Gastroesophageal sphincter (tissue), 3 donors: Measurements from ENCODE around the gene DST.

Source experiments
- POLR2A ChIP-seq, 2 donors: fragments of 450-650 bp; IDR thresholded peaks; one replicate each; pipeline ENCODE4 v1.6.1; 2017; ENCODE audit warnings: antibody characterized with exemption in 2 of 2, mild to moderate bottlenecking in 2 of 2, moderate library complexity in 1 of 2
- POLR2AphosphoS5 ChIP-seq: sonication (generic); formaldehyde crosslinking; IDR thresholded peaks from one replicate; pipeline ENCODE4 v1.6.1; 2017; ENCODE audit warnings: antibody characterized with exemption
- TF ChIP-seq, protein P1 (sequence below), 4 experiments: fragments of 200-600 bp in 2 of 4; fragments of 450-650 bp in 2 of 4; sonication (generic) in 1 of 4; IDR thresholded peaks; one replicate each; pipeline ENCODE4 v1.5.1; 2017 to 2019; ENCODE audit warnings: antibody characterized with exemption in 4 of 4, mild to moderate bottlenecking in 2 of 4, moderate library complexity in 2 of 4

DNA sequence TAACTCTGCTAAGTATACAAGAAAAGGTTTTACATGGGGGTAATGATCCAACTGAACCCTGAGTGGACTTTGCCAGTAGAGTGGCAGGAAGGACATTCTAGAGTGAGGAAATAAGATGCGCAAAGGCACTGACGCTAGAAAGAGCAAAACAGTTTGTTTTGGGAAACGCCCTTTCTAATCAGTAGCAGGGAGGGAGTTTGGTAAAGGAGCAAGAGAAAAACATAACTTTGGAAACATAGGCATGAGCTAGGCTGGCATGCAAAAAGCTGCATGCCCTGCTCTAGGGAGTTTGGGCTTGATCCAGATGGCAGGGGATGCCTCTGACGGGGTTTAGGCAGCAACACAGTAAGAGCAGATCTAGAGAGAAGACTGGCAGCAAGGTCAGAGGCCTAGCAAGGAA, 135.2 kb downstream of the DST start:
- TF ChIP-seq, protein P1, sequence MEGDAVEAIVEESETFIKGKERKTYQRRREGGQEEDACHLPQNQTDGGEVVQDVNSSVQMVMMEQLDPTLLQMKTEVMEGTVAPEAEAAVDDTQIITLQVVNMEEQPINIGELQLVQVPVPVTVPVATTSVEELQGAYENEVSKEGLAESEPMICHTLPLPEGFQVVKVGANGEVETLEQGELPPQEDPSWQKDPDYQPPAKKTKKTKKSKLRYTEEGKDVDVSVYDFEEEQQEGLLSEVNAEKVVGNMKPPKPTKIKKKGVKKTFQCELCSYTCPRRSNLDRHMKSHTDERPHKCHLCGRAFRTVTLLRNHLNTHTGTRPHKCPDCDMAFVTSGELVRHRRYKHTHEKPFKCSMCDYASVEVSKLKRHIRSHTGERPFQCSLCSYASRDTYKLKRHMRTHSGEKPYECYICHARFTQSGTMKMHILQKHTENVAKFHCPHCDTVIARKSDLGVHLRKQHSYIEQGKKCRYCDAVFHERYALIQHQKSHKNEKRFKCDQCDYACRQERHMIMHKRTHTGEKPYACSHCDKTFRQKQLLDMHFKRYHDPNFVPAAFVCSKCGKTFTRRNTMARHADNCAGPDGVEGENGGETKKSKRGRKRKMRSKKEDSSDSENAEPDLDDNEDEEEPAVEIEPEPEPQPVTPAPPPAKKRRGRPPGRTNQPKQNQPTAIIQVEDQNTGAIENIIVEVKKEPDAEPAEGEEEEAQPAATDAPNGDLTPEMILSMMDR (IDR thresholded peaks at IDR 0.05) = no peak
- no peak for TF ChIP-seq POLR2A (IDR thresholded peaks at IDR 0.05)
- no peak for TF ChIP-seq POLR2AphosphoS5
